Cerebellar cortex (tissue), 1 donor: ENCODE results near the gene CLCN5.
"Not testable (repeated sequence)": the region's sequence is repeated elsewhere in the genome, so short reads cannot be mapped to it uniquely, and the experiment has no call there.

Experiments
- DNase-seq: peaks from one replicate; pipeline ENCODE4 v3.0.0-alpha.2; 2015; ENCODE audit warnings: low spot score

The CLCN5 gene

GRCh38 chrX:49996474-49996873, 74.1 kb downstream of the CLCN5 start:
- DNase-seq: no peak

DNA sequence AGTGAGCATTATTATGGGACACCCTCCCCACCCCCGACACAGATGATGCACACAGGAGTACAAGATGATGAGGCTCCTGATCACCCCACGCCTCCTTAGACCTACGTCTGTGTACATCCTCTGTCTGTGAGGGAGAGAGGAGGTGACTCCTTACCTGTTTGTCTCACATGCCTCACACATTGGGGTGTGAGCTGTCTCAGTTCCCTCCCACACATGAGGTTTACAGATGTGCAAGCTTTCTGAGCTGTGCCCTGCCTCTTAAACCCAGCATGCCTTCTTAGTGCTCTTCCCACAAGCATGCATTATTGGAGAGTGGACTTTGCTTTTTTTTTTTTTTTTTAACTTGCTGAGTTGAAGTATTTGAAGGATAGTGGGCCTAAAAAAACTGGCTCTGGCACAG, 76.7 kb downstream of the CLCN5 start:
- no peak for DNase-seq

DNA sequence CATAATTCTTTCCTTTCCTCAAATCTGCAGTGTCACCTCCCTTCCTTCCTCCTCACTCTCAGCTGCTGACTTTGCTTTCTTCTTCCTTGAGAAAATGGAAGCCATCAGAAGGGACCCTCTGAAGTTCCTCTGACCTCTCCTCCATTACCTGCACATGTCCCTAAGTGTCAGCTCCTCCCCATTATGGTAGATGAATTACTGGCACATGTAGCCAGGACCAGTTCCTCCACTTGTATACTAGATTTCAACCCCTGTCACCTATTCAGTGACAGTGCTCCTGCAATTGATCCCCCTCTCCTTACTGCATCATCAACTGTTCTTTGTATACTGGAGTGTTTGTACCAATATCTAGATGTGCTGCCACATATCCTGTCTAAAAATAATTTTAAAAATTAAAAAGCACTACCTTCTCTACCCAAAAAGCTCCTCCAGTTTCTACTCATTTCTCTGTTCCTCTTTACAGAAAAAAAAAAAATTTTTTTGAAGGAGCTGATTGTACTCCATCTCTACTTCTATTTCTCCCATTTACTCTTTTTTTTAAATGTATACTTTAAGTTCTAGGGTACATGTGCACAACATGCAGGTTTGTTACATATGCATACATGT, 78.6 kb downstream of the CLCN5 start:
- DNase-seq: no peak

GRCh38 chrX:50002067-50002714, 79.8 kb downstream of the CLCN5 start:
- no peak for DNase-seq

- DNase-seq: no peak
These were observed 81.1 kb downstream of the CLCN5 start for GRCh38 chrX:50003467-50003866.

DNA sequence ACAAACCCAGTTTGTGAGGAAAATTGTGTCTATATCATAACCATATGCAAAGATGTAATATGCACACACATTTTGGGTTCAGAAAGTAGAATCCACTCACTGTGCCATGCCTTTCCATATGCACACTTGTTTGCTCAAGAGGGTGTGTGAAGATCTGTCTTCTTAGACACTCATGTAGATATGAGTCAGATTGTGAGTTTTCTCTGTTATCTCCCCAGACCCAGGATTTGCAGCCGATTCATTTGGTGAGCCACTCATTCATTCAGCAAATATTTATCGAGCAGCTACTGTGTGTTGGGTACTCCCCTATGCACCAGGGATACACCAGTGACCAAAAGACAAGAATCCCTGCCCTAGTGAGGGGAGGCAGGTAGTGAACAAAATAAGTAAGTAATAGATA, 81.5 kb downstream of the CLCN5 start:
- no peak for DNase-seq

DNA sequence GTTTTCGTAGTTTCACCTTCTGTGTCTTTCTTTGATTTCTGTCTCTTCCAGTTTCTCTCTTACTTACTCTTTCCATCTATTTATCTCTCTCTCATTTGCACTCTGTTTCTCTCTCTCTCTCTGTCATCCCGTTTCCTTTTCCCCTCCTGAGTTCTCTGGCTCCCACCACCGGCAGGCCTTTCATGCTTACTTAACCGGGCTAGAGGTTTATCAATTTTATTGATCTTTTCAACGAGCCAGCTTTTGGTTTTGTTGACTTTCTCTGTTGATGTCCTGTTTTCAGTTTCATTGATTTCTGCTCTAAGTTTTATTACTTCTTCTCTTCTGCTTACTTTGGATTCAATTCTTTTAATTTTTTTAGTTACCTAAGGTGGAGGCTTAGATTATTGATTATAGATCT, 103.2 kb downstream of the CLCN5 start:
- not testable (repeated sequence) for DNase-seq

DNA sequence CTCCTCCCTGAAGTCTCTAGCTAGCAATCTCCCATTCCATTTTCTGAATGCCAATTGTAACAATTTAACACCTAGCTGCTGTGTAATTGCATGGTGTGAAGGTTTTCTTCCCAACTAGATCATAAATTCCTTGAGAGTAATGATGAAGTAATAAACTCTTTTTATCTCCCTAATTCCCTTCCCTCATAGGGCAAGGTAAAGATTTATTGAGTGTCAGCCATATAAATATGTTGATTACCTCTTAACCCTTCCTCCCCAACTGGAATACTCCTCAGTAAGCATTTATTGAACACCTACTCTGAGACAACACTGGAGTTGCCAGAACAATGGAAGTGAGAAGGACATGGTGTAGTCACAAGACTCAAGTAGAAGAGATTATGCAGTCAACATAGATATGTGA, 112.7 kb downstream of the CLCN5 start:
- DNase-seq: no peak

GRCh38 chrX:50036426-50036825, 114.0 kb downstream of the CLCN5 start:
- DNase-seq: no peak

DNA sequence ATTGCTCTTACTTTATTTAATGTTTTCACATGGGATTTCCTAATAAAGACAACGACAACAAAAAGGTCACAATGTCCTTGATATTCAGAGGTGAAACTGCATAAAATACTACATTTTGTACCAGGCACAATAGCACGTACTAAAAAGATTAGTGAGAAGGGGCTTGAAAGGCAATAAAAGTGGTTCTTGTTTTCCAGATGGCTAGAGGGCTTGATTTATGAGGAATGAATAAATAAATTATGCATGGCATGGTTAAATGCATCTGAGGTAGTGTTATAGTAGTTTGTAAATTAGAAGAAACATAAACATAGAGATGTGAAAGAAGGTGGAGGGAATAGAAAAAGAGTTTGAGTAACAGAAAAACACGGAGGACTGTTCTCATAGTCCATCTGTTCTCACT, 123.4 kb downstream of the CLCN5 start:
- DNase-seq: no peak

- no peak for DNase-seq
These were observed 126.8 kb downstream of the CLCN5 start for GRCh38 chrX:50049228-50049627.

GRCh38 chrX:50054147-50054546, 131.8 kb downstream of the CLCN5 start:
- no peak for DNase-seq

DNA sequence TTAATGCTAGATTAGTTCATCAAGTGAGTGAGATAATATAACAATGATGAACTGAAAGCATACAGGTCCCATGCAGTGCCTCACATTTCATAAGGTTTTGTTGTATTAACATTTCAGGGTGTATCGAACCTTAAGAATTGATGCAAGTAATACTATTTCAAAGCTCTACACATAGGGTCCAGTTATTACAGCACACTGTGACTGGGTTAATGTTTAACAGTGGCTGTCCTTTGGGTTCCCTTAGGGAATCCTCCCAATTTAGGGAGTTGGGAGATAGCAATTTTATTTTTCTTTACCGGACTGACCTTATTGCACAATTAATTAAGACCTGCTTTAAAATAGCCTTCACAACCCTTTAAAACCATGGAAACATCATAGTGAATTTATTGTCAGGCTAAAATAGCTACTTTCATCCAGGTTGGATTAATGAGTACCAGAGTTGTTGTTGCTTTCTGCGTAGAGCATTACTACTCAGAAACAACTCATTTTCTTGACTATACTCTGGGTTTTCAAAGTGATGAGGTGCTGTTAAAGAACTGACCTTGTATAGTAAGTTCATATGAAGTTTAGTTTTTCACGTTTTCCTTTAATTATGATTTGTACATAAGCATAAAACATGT, 144.0 kb downstream of the CLCN5 start:
- no peak for DNase-seq

GRCh38 chrX:50067435-50068284, 145.3 kb downstream of the CLCN5 start:
- peak; percentile 88 for DNase-seq

- DNase-seq: no peak
These were observed 145.8 kb downstream of the CLCN5 start for GRCh38 chrX:50068285-50068563.

- DNase-seq: no peak
These were observed 146.5 kb downstream of the CLCN5 start for GRCh38 chrX:50068893-50069292.

DNA sequence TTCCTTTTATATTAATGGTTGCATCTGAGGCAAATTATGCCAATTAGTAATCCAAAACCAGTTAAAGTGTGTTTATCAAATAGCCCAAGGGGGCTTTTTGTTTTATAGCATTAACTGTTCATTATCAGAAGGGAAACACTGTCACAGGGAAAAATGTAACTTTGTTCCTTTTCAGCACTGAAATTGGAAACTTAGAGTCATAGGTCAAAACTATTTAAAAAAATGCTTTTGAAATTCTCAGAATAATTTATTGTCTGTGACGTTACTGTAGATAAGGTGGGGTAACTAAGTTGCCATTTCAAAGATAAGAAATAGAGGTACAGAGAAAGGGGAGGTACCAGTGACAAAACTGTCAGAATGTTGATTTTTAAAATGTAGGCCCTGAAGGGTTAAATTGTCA, 149.1 kb downstream of the CLCN5 start:
- no peak for DNase-seq

- no peak for DNase-seq
These were observed 149.7 kb downstream of the CLCN5 start for GRCh38 chrX:50072110-50072509.

GRCh38 chrX:50073601-50074000, 151.2 kb downstream of the CLCN5 start:
- DNase-seq: no peak

GRCh38 chrX:50075630-50076339, 153.4 kb downstream of the CLCN5 start:
- no peak for DNase-seq

- peak; percentile 53 for DNase-seq
These were observed 159.0 kb downstream of the CLCN5 start for GRCh38 chrX:50081282-50081889.

- no peak for DNase-seq
These were observed 160.3 kb downstream of the CLCN5 start for GRCh38 chrX:50082741-50083140.
